Panc1 (cell line): ENCODE results near the gene NOX5. TPM values are rescaled to one million over a fixed set of nuclear protein-coding genes. Genes with fewer than 3 reads are reported as not detected.

ENCODE experiments used
- ATAC-seq: fragments of 200-7000 bp; cut with Tn5 transposase; 2 replicates; pipeline ENCODE4 v1.9.1; 2020; ENCODE audit warnings: mild to moderate bottlenecking, moderate library complexity
- BruUV-seq: library from RNA; stranded (reverse); fragments of 400-500 nt; replicated peaks from 2 replicates; lab custom pipeline; 2021; lab: Mats Ljungman, UMichigan
- CTCF ChIA-PET: fragments of 300-600 bp; sonication (Branson Sonifier 250); formaldehyde crosslinking; loops from one replicate; lab custom pipeline; 2022; ENCODE audit warnings: antibody characterized with exemption; lab: Charles Lee
- POLR2A ChIA-PET: fragments of 300-600 bp; sonication (Branson Sonifier 250); formaldehyde crosslinking; loops from one replicate; lab custom pipeline; 2022; ENCODE audit warnings: antibody characterized with exemption; lab: Charles Lee
- DNase-seq: peaks from one replicate; pipeline ENCODE4 v3.0.0-alpha.2; 2010; ENCODE audit warnings: low read depth, low spot score
- H3K27ac ChIP-seq: 2 replicates; pipeline ENCODE4 v1.5.1; 2011; ENCODE audit warnings: mild to moderate bottlenecking, low read length, inconsistent platforms
- H3K27me3 ChIP-seq: fragments of 200-500 bp; sonication (Bioruptor generic); 2 replicates; pipeline ENCODE4 v1.6.0; 2014; ENCODE audit warnings: low read length, inconsistent platforms; ENCODE audit not compliant: control insufficient read depth, insufficient read depth
- H3K36me3 ChIP-seq: fragments of 200-500 bp; sonication (Bioruptor generic); 2 replicates; pipeline ENCODE4 v1.5.1; 2014; ENCODE audit warnings: inconsistent platforms, mild to moderate bottlenecking, low read length, moderate library complexity; ENCODE audit not compliant: control insufficient read depth, insufficient read depth
- H3K4me1 ChIP-seq: 2 replicates; pipeline ENCODE4 v1.5.1; 2011; ENCODE audit warnings: inconsistent platforms, mild to moderate bottlenecking, low read length, moderate library complexity; ENCODE audit not compliant: control insufficient read depth, insufficient read depth
- H3K4me3 ChIP-seq, 2 experiments: 2 replicates each; pipeline ENCODE4 v1.5.1; 2011 to 2012; ENCODE audit warnings: low read depth in 2 of 2, low read length in 2 of 2, mild to moderate bottlenecking in 2 of 2, inconsistent platforms in 1 of 2, moderate library complexity in 1 of 2
- H3K9me3 ChIP-seq: fragments of 200-500 bp; sonication (Bioruptor generic); 2 replicates; pipeline ENCODE4 v1.5.1; 2014; ENCODE audit warnings: low read depth, mild to moderate bottlenecking, inconsistent platforms, low read length, moderate library complexity; ENCODE audit not compliant: control insufficient read depth, insufficient read depth
- CTCF ChIP-seq: fragments of 450-650 bp; IDR thresholded peaks from 2 replicates; pipeline ENCODE4 v1.5.1; 2017; ENCODE audit warnings: mild to moderate bottlenecking
- POLR2AphosphoS5 ChIP-seq: IDR thresholded peaks from 2 replicates; pipeline ENCODE4 v1.6.1; 2012; ENCODE audit warnings: mild to moderate bottlenecking, low read depth, low read length, moderate library complexity
- SIN3A ChIP-seq: IDR thresholded peaks from 2 replicates; pipeline ENCODE4 v1.6.1; 2012; ENCODE audit warnings: low read depth, mild to moderate bottlenecking, low read length, moderate library complexity, borderline replicate concordance; ENCODE audit not compliant: insufficient read depth
- TCF7L2 ChIP-seq: IDR thresholded peaks from 2 replicates; pipeline ENCODE4 v1.6.1; 2011; ENCODE audit warnings: mild to moderate bottlenecking, low read depth, low read length, inconsistent platforms
- in situ Hi-C: cut with HindIII; loops from 2 replicates; pipeline ENCODE4 v1.10.0; 2016; ENCODE audit warnings: low sequenced_read_pairs, low pct_unique_long_range_greater_than_20kb
- intact Hi-C: fragments of 100-400 bp; cut with micrococcal nuclease; formaldehyde crosslinking; loops from one replicate; pipeline ENCODE4 v1.10.0; 2022; ENCODE audit not compliant: unreplicated experiment
- total RNA-seq: library from RNA; stranded (reverse); gene quantifications from one replicate; pipeline ENCODE4 v1.2.1, GENCODE V29; 2021; ENCODE audit not compliant: unreplicated experiment
- TF ChIP-seq, protein P1 (sequence below), 2 experiments: IDR thresholded peaks; 2 replicates each; pipeline ENCODE4 v1.6.1; 2011 to 2012; ENCODE audit warnings: low read depth in 2 of 2, control low read depth in 1 of 2, low read length in 1 of 2, mild to moderate bottlenecking in 1 of 2, moderate library complexity in 1 of 2; ENCODE audit not compliant: insufficient read depth in 1 of 2

NOX5 gene
- total RNA-seq, 1 experiment from 2014 or later, result 0.26 TPM

GRCh38 chr15:69105451-69105985 is 91.0 kb downstream of the NOX5 start:
- no peaks in the 10 kb centered on the region for H3K36me3 ChIP-seq
- BruUV-seq, result no TSS peak
- TF ChIP-seq SIN3A (no peak), POLR2AphosphoS5 (no peak)
- TF ChIP-seq, protein P1, sequence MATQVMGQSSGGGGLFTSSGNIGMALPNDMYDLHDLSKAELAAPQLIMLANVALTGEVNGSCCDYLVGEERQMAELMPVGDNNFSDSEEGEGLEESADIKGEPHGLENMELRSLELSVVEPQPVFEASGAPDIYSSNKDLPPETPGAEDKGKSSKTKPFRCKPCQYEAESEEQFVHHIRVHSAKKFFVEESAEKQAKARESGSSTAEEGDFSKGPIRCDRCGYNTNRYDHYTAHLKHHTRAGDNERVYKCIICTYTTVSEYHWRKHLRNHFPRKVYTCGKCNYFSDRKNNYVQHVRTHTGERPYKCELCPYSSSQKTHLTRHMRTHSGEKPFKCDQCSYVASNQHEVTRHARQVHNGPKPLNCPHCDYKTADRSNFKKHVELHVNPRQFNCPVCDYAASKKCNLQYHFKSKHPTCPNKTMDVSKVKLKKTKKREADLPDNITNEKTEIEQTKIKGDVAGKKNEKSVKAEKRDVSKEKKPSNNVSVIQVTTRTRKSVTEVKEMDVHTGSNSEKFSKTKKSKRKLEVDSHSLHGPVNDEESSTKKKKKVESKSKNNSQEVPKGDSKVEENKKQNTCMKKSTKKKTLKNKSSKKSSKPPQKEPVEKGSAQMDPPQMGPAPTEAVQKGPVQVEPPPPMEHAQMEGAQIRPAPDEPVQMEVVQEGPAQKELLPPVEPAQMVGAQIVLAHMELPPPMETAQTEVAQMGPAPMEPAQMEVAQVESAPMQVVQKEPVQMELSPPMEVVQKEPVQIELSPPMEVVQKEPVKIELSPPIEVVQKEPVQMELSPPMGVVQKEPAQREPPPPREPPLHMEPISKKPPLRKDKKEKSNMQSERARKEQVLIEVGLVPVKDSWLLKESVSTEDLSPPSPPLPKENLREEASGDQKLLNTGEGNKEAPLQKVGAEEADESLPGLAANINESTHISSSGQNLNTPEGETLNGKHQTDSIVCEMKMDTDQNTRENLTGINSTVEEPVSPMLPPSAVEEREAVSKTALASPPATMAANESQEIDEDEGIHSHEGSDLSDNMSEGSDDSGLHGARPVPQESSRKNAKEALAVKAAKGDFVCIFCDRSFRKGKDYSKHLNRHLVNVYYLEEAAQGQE (IDR thresholded peaks at IDR 0.05; ENCODE audit: insufficient read depth in 1 of 2, low read depth in 2 of 2, low read length in 1 of 2), result no peak
- in situ Hi-C loops, result no loop called here
- H3K9me3 ChIP-seq, result no peaks in the 10 kb centered on the region
- peaks cover 11% of the 10 kb centered on the region for H3K27me3 ChIP-seq
- DNase-seq (no peak), ATAC-seq (no peak)
- intact Hi-C loops, result no loop called here
- no peaks in the 10 kb centered on the region for H3K4me1 ChIP-seq
- ChIA-PET CTCF (no interaction called here), POLR2A (no interaction called here)
- H3K4me3 ChIP-seq, result no peak overlapping the region
- H3K27ac ChIP-seq, result no peak overlapping the region

DNA sequence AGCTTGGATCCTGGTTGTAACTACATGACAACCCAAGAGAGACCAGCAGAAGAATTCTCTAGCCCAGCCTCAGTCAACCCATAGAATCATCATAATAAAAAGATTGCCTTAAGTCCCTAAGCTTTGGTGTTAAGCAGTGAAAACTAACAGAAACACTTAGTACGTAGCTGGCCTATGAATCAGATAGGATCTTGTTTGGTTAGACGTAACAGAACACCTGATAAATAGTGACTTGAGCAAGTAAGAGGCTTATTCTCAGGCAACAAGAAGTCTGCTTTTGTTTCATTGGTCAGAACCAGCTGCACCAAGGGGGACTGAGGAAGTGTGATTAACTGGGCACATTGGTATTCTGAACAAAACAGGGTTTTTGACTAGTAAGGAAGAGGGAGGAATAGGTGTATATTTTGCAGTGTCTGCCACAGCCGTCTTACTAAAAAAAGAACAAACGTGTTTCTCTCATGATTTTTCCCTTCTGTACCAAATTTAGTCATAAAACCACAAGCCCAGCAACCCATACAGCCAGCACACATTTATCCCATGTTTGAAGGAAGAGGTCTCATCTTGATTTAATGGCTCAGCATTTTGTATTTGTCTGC is 92.6 kb downstream of the NOX5 start:
- DNase-seq, result no peak
- no peaks in the 10 kb centered on the region for H3K9me3 ChIP-seq
- no peaks in the 10 kb centered on the region for H3K4me1 ChIP-seq
- H3K36me3 ChIP-seq, result no peaks in the 10 kb centered on the region
- H3K27ac ChIP-seq, result no peak overlapping the region
- CTCF ChIA-PET, result interaction anchor here (0.6 kb wide), 1 partner anchor 281 kb away, joined by 4 read pairs; no protein-coding TSS in a partner anchor
- H3K4me3 ChIP-seq, result no peak overlapping the region
- H3K27me3 ChIP-seq, result peaks cover 11% of the 10 kb centered on the region
- intact Hi-C loops, result no loop called here
- POLR2A ChIA-PET, result interaction anchor here (0.6 kb wide), 1 partner anchor 33 kb away, joined by 4 read pairs; no protein-coding TSS in a partner anchor
- no peak for ATAC-seq
- TF ChIP-seq CTCF (no peak), POLR2AphosphoS5 (no peak), TCF7L2 (no peak)
- in situ Hi-C loops, result no loop called here
- BruUV-seq, result no TSS peak

Other genes with a start within 250 kb of the NOX5 start
- 226 TPM for gene ANP32A, start 193.8 kb upstream of the NOX5 start, total RNA-seq
- gene SPESP1, start 84.2 kb upstream of the NOX5 start, total RNA-seq, result not detected
- gene GLCE, start 145.9 kb downstream of the NOX5 start, total RNA-seq, result 22.8 TPM